Activated naive CD8-positive, alpha-beta T cell treated with anti-CD3 and anti-CD28 coated beads for 36 hours (primary cell): Measurements from ENCODE around the gene BPHL. TPM values are rescaled to one million over a fixed set of nuclear protein-coding genes. Genes with fewer than 3 reads are reported as not detected.
A peak's percentile ranks its signal among the peaks of the same experiment; 100 is the strongest.

Experiments used
- DNase-seq: peaks from one replicate; pipeline ENCODE4 v3.0.0; 2021
- H3K27ac Mint-ChIP-seq: one replicate; pipeline ENCODE4 v1.8.0; 2022; ENCODE audit warnings: mild to moderate bottlenecking, moderate library complexity, mixed read lengths
- H3K27me3 Mint-ChIP-seq: one replicate; pipeline ENCODE4 v1.8.0; 2022; ENCODE audit warnings: mild to moderate bottlenecking, mixed read lengths
- H3K36me3 Mint-ChIP-seq: one replicate; pipeline ENCODE4 v1.8.0; 2021; ENCODE audit warnings: mild to moderate bottlenecking, mixed read lengths
- H3K4me1 Mint-ChIP-seq: one replicate; pipeline ENCODE4 v1.8.0; 2021; ENCODE audit warnings: mixed read lengths
- H3K4me3 Mint-ChIP-seq: one replicate; pipeline ENCODE4 v1.8.0; 2022; ENCODE audit warnings: mild to moderate bottlenecking, moderate library complexity, mixed read lengths
- H3K9me3 Mint-ChIP-seq: one replicate; pipeline ENCODE4 v1.8.0; 2022; ENCODE audit warnings: mixed read lengths
- total RNA-seq, 2 experiments: library from RNA; stranded (reverse); gene quantifications; one replicate each; pipeline ENCODE4 v1.2.3, GENCODE V29; 2021

Gene BPHL
- total RNA-seq, 2 experiments from 2014 or later = 9.3 to 11.2 TPM

- DNase-seq = no peak
- no peak overlapping the region for H3K4me3 Mint-ChIP-seq
- H3K9me3 Mint-ChIP-seq = no peaks in the 10 kb centered on the region
- peaks cover 21% of the 10 kb centered on the region for H3K36me3 Mint-ChIP-seq
- peaks cover 4% of the 10 kb centered on the region for H3K4me1 Mint-ChIP-seq
- no peaks in the 10 kb centered on the region for H3K27me3 Mint-ChIP-seq
- no peak overlapping the region for H3K27ac Mint-ChIP-seq
These were observed 15.6 kb upstream of the BPHL start for GRCh38 chr6:3102875-3103274.

GRCh38 chr6:3108746-3109414, 9.6 kb upstream of the BPHL start:
- H3K36me3 Mint-ChIP-seq = peaks cover 15% of the 10 kb centered on the region
- H3K4me3 Mint-ChIP-seq = no peak overlapping the region
- H3K27me3 Mint-ChIP-seq = no peaks in the 10 kb centered on the region
- H3K4me1 Mint-ChIP-seq = no peaks in the 10 kb centered on the region
- DNase-seq = no peak
- H3K9me3 Mint-ChIP-seq = no peaks in the 10 kb centered on the region
- H3K27ac Mint-ChIP-seq = no peak overlapping the region

- DNase-seq = no peak
- no peaks in the 10 kb centered on the region for H3K9me3 Mint-ChIP-seq
- H3K27ac Mint-ChIP-seq = no peak overlapping the region
- H3K27me3 Mint-ChIP-seq = no peaks in the 10 kb centered on the region
- no peak overlapping the region for H3K4me3 Mint-ChIP-seq
- H3K4me1 Mint-ChIP-seq = peaks cover 5% of the 10 kb centered on the region
- H3K36me3 Mint-ChIP-seq = peaks cover 13% of the 10 kb centered on the region
These were observed 8.8 kb upstream of the BPHL start for GRCh38 chr6:3109761-3110160.

GRCh38 chr6:3114377-3114776, 4.1 kb upstream of the BPHL start:
- Mint-ChIP-seq H3K4me1 (peaks cover 16% of the 10 kb centered on the region), H3K27me3 (no peaks in the 10 kb centered on the region), H3K9me3 (no peaks in the 10 kb centered on the region), H3K36me3 (peaks cover 2% of the 10 kb centered on the region), H3K27ac (no peak overlapping the region), H3K4me3 (no peak overlapping the region)
- no peak for DNase-seq

- Mint-ChIP-seq H3K27me3 (no peaks in the 10 kb centered on the region), H3K4me1 (peaks cover 25% of the 10 kb centered on the region), H3K9me3 (no peaks in the 10 kb centered on the region)
These were observed 579 bp upstream of the BPHL start for GRCh38 chr6:3117912-3118352.

GRCh38 chr6:3119040-3119723, 671 bp downstream of the BPHL start:
- H3K4me3 Mint-ChIP-seq = peak overlapping the region; percentile 85
- H3K4me1 Mint-ChIP-seq = peaks cover 34% of the 10 kb centered on the region
- H3K27ac Mint-ChIP-seq = peak overlapping the region; percentile 72
- H3K27me3 Mint-ChIP-seq = no peaks in the 10 kb centered on the region
- no peaks in the 10 kb centered on the region for H3K36me3 Mint-ChIP-seq
- no peak for DNase-seq
- H3K9me3 Mint-ChIP-seq = no peaks in the 10 kb centered on the region

More at GRCh38 chr6:3117912-3118352, 579 bp upstream of the BPHL start:
- Mint-ChIP-seq H3K36me3 (peaks cover under 1% of the 10 kb centered on the region), H3K27ac (peak overlapping the region; percentile 77), H3K4me3 (peak overlapping the region; percentile 85)
- no peak for DNase-seq

- Mint-ChIP-seq H3K4me1 (peaks cover 30% of the 10 kb centered on the region), H3K4me3 (no peak overlapping the region), H3K27ac (no peak overlapping the region), H3K9me3 (no peaks in the 10 kb centered on the region), H3K27me3 (no peaks in the 10 kb centered on the region), H3K36me3 (no peaks in the 10 kb centered on the region)
- no peak for DNase-seq
These were observed 2.2 kb downstream of the BPHL start for GRCh38 chr6:3120765-3121089.

- Mint-ChIP-seq H3K9me3 (no peaks in the 10 kb centered on the region), H3K4me3 (no peak overlapping the region), H3K36me3 (no peaks in the 10 kb centered on the region), H3K27me3 (no peaks in the 10 kb centered on the region), H3K27ac (no peak overlapping the region), H3K4me1 (peaks cover 26% of the 10 kb centered on the region)
- DNase-seq = no peak
These were observed 4.3 kb downstream of the BPHL start for GRCh38 chr6:3122823-3123182.

GRCh38 chr6:3124667-3125066, 6.2 kb downstream of the BPHL start:
- H3K36me3 Mint-ChIP-seq = no peaks in the 10 kb centered on the region

GRCh38 chr6:3125815-3126214, 7.3 kb downstream of the BPHL start:
- Mint-ChIP-seq H3K27me3 (no peaks in the 10 kb centered on the region), H3K27ac (no peak overlapping the region), H3K4me3 (no peak overlapping the region), H3K4me1 (peaks cover 12% of the 10 kb centered on the region), H3K9me3 (no peaks in the 10 kb centered on the region), H3K36me3 (no peaks in the 10 kb centered on the region)
- DNase-seq = no peak

More at GRCh38 chr6:3124667-3125066, 6.2 kb downstream of the BPHL start:
- Mint-ChIP-seq H3K27ac (no peak overlapping the region), H3K4me1 (peaks cover 18% of the 10 kb centered on the region), H3K4me3 (no peak overlapping the region), H3K9me3 (no peaks in the 10 kb centered on the region), H3K27me3 (no peaks in the 10 kb centered on the region)
- no peak for DNase-seq

- no peaks in the 10 kb centered on the region for H3K9me3 Mint-ChIP-seq
- no peak for DNase-seq
- H3K36me3 Mint-ChIP-seq = peaks cover 3% of the 10 kb centered on the region
- H3K27me3 Mint-ChIP-seq = no peaks in the 10 kb centered on the region
- H3K4me1 Mint-ChIP-seq = peaks cover 9% of the 10 kb centered on the region
- no peak overlapping the region for H3K27ac Mint-ChIP-seq
- no peak overlapping the region for H3K4me3 Mint-ChIP-seq
These were observed 10.0 kb downstream of the BPHL start for GRCh38 chr6:3128356-3129108.

- peaks cover 3% of the 10 kb centered on the region for H3K36me3 Mint-ChIP-seq
- H3K9me3 Mint-ChIP-seq = no peaks in the 10 kb centered on the region
- H3K27me3 Mint-ChIP-seq = no peaks in the 10 kb centered on the region
- H3K4me1 Mint-ChIP-seq = no peaks in the 10 kb centered on the region
- no peak for DNase-seq
- no peak overlapping the region for H3K4me3 Mint-ChIP-seq
- H3K27ac Mint-ChIP-seq = no peak overlapping the region
These were observed 13.2 kb downstream of the BPHL start for GRCh38 chr6:3131695-3132094.

GRCh38 chr6:3133515-3133914, 15.0 kb downstream of the BPHL start:
- Mint-ChIP-seq H3K4me3 (no peak overlapping the region), H3K36me3 (peaks cover 6% of the 10 kb centered on the region), H3K9me3 (no peaks in the 10 kb centered on the region), H3K27me3 (no peaks in the 10 kb centered on the region), H3K27ac (no peak overlapping the region), H3K4me1 (peaks cover 6% of the 10 kb centered on the region)
- no peak for DNase-seq

GRCh38 chr6:3135668-3136291, 17.3 kb downstream of the BPHL start:
- Mint-ChIP-seq H3K4me1 (peaks cover 13% of the 10 kb centered on the region), H3K4me3 (no peak overlapping the region), H3K27ac (no peak overlapping the region), H3K36me3 (peaks cover 9% of the 10 kb centered on the region), H3K27me3 (no peaks in the 10 kb centered on the region), H3K9me3 (no peaks in the 10 kb centered on the region)
- DNase-seq = no peak

- DNase-seq = no peak
- peaks cover 13% of the 10 kb centered on the region for H3K4me1 Mint-ChIP-seq
- H3K27ac Mint-ChIP-seq = no peak overlapping the region
- H3K4me3 Mint-ChIP-seq = no peak overlapping the region
- no peaks in the 10 kb centered on the region for H3K9me3 Mint-ChIP-seq
- no peaks in the 10 kb centered on the region for H3K27me3 Mint-ChIP-seq
- peaks cover 12% of the 10 kb centered on the region for H3K36me3 Mint-ChIP-seq
These were observed 17.9 kb downstream of the BPHL start for GRCh38 chr6:3136292-3137011.
